ENCODE data around the gene LRRIQ4. TPM values are rescaled to one million over a fixed set of nuclear protein-coding genes. Genes with fewer than 3 reads are reported as not detected.

The LRRIQ4 gene
- total and polyA plus RNA-seq, 8 donors: 4.6 TPM; not detected in 7

DNA sequence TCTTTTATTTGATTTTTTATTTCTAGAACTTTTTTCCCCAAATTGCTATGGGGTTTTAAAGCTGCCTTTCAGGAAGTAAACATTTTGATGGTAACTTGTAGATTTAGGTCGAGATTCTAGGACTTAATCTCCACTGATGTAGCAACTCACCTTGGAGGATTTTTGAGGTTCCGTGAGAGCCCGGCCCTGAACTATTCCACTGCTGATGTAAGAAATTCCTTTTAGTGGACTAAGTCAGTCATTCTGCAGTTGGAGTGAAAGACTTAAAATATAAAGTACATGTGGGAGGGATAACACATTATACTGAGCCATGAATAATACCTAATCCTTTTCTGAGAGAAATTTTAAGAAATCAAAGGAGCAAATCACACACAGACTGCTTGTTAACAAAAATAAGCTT lies 12.6 kb downstream of the LRRIQ4 start:
- Histone ChIP-seq H3K9me3 (no peaks in the 10 kb centered on the region), H3K27ac (no peak overlapping the region), H3K4me1 (no peaks in the 10 kb centered on the region), H3K4me3 (no peak overlapping the region), H3K27me3 (peaks cover 0 to 3% (median 0%) of the 10 kb centered on the region in 3 donors), H3K36me3 (no peaks in the 10 kb centered on the region)
- DNase-seq: no peak
- intact Hi-C loops (cut with DNase I; ENCODE audit: low total_unique reads): no loop called here
- 77 to 86% (median 82%) methylated on average over 3 of the region's 3 CpGs for WGBS, 5 donors
- TF ChIP-seq POLR2A (IDR thresholded peaks at IDR 0.05): no peak
- no peak for TF ChIP-seq POLR2AphosphoS5 (IDR thresholded peaks at IDR 0.05)
- no peak for TF ChIP-seq EP300 (IDR thresholded peaks at IDR 0.05)
- TF ChIP-seq, protein P1, sequence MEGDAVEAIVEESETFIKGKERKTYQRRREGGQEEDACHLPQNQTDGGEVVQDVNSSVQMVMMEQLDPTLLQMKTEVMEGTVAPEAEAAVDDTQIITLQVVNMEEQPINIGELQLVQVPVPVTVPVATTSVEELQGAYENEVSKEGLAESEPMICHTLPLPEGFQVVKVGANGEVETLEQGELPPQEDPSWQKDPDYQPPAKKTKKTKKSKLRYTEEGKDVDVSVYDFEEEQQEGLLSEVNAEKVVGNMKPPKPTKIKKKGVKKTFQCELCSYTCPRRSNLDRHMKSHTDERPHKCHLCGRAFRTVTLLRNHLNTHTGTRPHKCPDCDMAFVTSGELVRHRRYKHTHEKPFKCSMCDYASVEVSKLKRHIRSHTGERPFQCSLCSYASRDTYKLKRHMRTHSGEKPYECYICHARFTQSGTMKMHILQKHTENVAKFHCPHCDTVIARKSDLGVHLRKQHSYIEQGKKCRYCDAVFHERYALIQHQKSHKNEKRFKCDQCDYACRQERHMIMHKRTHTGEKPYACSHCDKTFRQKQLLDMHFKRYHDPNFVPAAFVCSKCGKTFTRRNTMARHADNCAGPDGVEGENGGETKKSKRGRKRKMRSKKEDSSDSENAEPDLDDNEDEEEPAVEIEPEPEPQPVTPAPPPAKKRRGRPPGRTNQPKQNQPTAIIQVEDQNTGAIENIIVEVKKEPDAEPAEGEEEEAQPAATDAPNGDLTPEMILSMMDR (IDR thresholded peaks at IDR 0.05): no peak

DNA sequence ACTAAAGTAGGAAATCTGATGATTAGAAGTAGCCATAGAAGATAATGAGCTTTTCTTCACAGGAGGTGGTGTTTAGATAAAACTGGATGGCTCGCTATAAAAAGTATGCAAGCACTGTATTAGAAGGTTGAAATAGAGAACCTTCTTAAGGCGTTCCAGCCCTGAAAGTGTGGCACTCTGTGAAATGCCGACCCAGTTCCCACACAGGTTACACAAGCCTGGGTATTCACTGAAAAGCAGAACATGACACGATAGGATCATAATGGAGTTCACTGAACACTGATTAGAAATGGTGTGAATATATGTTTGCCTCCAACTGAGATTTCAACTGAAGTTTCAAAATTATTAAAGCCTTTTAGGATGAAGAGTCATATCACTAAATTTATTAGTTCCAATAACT lies 15.0 kb downstream of the LRRIQ4 start:
- H3K4me3 ChIP-seq: no peak overlapping the region
- WGBS, 5 donors: 77 to 90% (median 86%) methylated on average over 4 of the region's 4 CpGs
- intact Hi-C loops (cut with DNase I; ENCODE audit: low total_unique reads): no loop called here
- no peaks in the 10 kb centered on the region for H3K9me3 ChIP-seq
- no peak overlapping the region for H3K27ac ChIP-seq
- H3K4me1 ChIP-seq: no peaks in the 10 kb centered on the region
- TF ChIP-seq POLR2AphosphoS5 (IDR thresholded peaks at IDR 0.05) (no peak), POLR2A (IDR thresholded peaks at IDR 0.05) (no peak), EP300 (IDR thresholded peaks at IDR 0.05) (no peak)
- TF ChIP-seq, protein P1 (IDR thresholded peaks at IDR 0.05): no peak
- peaks cover 0 to 3% (median 0%) of the 10 kb centered on the region in 3 donors for H3K27me3 ChIP-seq
- no peak for DNase-seq
- H3K36me3 ChIP-seq: no peaks in the 10 kb centered on the region

DNA sequence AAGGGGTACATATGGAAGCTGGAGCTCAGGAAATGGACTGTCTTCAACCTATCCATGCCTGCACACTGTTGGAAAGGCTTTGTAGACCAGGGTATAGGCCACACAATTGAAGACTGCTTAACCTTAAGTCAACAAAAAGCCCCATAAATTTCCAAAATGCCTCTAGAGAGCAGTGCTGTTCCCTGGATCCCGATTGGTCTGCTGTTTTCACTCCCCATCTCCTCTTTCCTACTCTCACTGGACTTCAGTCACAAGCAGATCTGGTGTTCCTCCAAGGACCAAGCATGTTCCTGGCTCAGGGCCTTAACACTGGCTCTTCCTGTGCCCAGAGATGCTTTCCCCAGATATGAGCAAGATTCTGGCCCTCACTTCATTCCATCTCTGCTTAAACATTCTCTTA lies 22.9 kb downstream of the LRRIQ4 start:
- no peak for DNase-seq
- Histone ChIP-seq H3K36me3 (no peaks in the 10 kb centered on the region), H3K27me3 (no peaks in the 10 kb centered on the region), H3K4me1 (no peaks in the 10 kb centered on the region), H3K27ac (no peak overlapping the region), H3K4me3 (no peak overlapping the region), H3K9me3 (no peaks in the 10 kb centered on the region)
- WGBS, 5 donors: 56 to 81% (median 68%) methylated on average over 1 of the region's 1 CpG
- intact Hi-C loops (cut with DNase I; ENCODE audit: low total_unique reads): no loop called here
- no peak for TF ChIP-seq EP300 (IDR thresholded peaks at IDR 0.05)
- no peak for TF ChIP-seq POLR2A (IDR thresholded peaks at IDR 0.05)
- TF ChIP-seq, protein P1 (IDR thresholded peaks at IDR 0.05): no peak
- no peak for TF ChIP-seq POLR2AphosphoS5 (IDR thresholded peaks at IDR 0.05)

DNA sequence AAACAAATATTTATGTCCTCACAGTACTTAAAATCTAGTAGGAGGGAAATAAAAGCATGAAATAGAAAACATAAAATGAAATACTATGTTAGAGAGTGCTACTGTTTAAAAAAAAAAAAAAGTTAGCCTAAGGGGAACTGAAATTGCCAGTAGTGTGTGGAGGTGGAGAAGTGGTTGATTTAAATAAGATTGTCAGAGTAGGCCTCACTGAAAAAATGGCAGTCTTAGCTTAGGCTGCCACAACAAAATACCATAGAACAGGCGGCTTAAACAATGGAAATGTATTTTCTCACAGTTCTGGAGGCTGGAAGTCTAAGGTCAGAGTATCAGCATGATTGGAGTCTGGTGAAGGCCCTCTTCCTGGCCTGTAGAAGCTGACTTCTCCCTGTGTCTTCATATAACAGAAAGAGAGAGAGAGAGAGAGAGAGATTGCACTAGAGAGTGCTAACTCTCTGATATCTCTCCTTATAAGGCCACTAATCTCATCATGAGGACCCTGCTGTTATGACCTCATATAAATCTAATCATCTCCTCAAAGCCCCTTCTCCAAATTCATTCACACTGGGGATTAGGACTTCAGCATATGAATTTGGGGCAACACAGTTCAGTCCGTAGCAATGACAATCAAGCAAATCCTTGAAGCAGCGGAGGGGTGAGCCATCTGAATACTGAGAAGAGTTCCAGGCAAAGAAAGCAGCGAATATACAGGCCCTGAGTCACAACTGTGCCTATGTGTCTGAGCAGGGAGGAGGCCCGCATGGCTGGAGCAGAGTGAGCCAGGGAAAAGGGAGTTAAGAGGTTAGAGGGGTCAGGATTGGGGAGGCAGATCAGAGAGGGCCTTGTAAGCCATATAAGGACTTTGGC lies 23.6 kb downstream of the LRRIQ4 start:
- Histone ChIP-seq H3K4me3 (no peak overlapping the region), H3K4me1 (no peaks in the 10 kb centered on the region), H3K27ac (no peak overlapping the region), H3K27me3 (no peaks in the 10 kb centered on the region), H3K36me3 (no peaks in the 10 kb centered on the region), H3K9me3 (no peaks in the 10 kb centered on the region)
- DNase-seq: no peak
- intact Hi-C loops (cut with DNase I; ENCODE audit: low total_unique reads): no loop called here
- WGBS, 5 donors: 79 to 92% (median 85%) methylated on average over 5 of the region's 5 CpGs
- TF ChIP-seq POLR2AphosphoS5 (IDR thresholded peaks at IDR 0.05) (no peak), POLR2A (IDR thresholded peaks at IDR 0.05) (no peak), EP300 (IDR thresholded peaks at IDR 0.05) (no peak)
- TF ChIP-seq, protein P1 (IDR thresholded peaks at IDR 0.05): no peak
